GM23338 (cell line): ENCODE results near the gene CACNB2. TPM values are rescaled to one million over a fixed set of nuclear protein-coding genes. Genes with fewer than 3 reads are reported as not detected.

Experiments
- ATAC-seq: fragments of 200-7000 bp; cut with Tn5 transposase; 3 replicates; pipeline ENCODE4 v1.9.1; 2020
- DNase-seq: peaks from one replicate; pipeline ENCODE4 v3.0.0-alpha.2; 2015; ENCODE audit warnings: low spot score
- H2AFZ ChIP-seq: fragments of 200-600 bp; sonication (generic); 2 replicates; pipeline ENCODE4 v1.8.0; 2016; ENCODE audit warnings: antibody characterized with exemption, mild to moderate bottlenecking, moderate library complexity
- H3F3A ChIP-seq: fragments of 200-600 bp; sonication (generic); replicated peaks from 2 replicates; pipeline ENCODE4 v1.8.0; 2017; ENCODE audit warnings: antibody characterized with exemption, mixed run types, low read depth
- H3K27ac ChIP-seq: fragments of 200-600 bp; sonication (generic); 2 replicates; pipeline ENCODE4 v1.6.1; 2016; ENCODE audit warnings: low read depth
- H3K27me3 ChIP-seq: fragments of 200-600 bp; sonication (generic); 2 replicates; pipeline ENCODE4 v1.8.0; 2016; ENCODE audit warnings: mild to moderate bottlenecking, mixed run types, moderate library complexity; ENCODE audit not compliant: insufficient read depth
- H3K36me3 ChIP-seq: fragments of 200-600 bp; sonication (generic); 2 replicates; pipeline ENCODE4 v1.8.0; 2016; ENCODE audit warnings: mild to moderate bottlenecking; ENCODE audit not compliant: insufficient read depth
- H3K4me1 ChIP-seq: fragments of 200-600 bp; sonication (generic); 2 replicates; pipeline ENCODE4 v1.8.0; 2016; ENCODE audit warnings: mild to moderate bottlenecking, moderate library complexity; ENCODE audit not compliant: insufficient read depth
- H3K4me2 ChIP-seq: fragments of 200-600 bp; sonication (generic); 2 replicates; pipeline ENCODE4 v1.7.1; 2017; ENCODE audit warnings: mixed run types
- H3K4me3 ChIP-seq: fragments of 200-600 bp; sonication (generic); 2 replicates; pipeline ENCODE4 v1.6.1; 2016; ENCODE audit warnings: mixed run types
- H3K79me2 ChIP-seq: fragments of 200-600 bp; sonication (generic); replicated peaks from 2 replicates; pipeline ENCODE4 v1.8.0; 2017; ENCODE audit warnings: mild to moderate bottlenecking; ENCODE audit not compliant: insufficient read depth
- H3K9me2 ChIP-seq: fragments of 200-600 bp; sonication (generic); 2 replicates; pipeline ENCODE4 v1.8.0; 2017; ENCODE audit not compliant: insufficient read depth
- H4K20me1 ChIP-seq: fragments of 200-600 bp; sonication (generic); replicated peaks from 2 replicates; pipeline ENCODE4 v1.8.0; 2017; ENCODE audit warnings: mild to moderate bottlenecking; ENCODE audit not compliant: insufficient read depth
- H3K27ac Mint-ChIP-seq: 2 replicates; pipeline ENCODE4 v1.8.0; 2020; ENCODE audit warnings: inconsistent platforms, mild to moderate bottlenecking, moderate library complexity, mixed read lengths
- H3K27me3 Mint-ChIP-seq: 3 replicates; pipeline ENCODE4 v1.8.0; 2022; ENCODE audit warnings: low read depth, mild to moderate bottlenecking, moderate library complexity, mixed read lengths, inconsistent platforms; ENCODE audit not compliant: insufficient read depth, poor library complexity
- H3K36me3 Mint-ChIP-seq: 3 replicates; pipeline ENCODE4 v1.8.0; 2021; ENCODE audit warnings: low read depth, mild to moderate bottlenecking, inconsistent platforms, moderate library complexity, mixed read lengths
- H3K4me1 Mint-ChIP-seq: 3 replicates; pipeline ENCODE4 v1.8.0; 2020; ENCODE audit warnings: mild to moderate bottlenecking, inconsistent platforms, mixed read lengths
- H3K4me3 Mint-ChIP-seq: 3 replicates; pipeline ENCODE4 v1.8.0; 2021; ENCODE audit warnings: moderate library complexity, mild to moderate bottlenecking, inconsistent platforms, mixed read lengths
- H3K9me3 Mint-ChIP-seq: 3 replicates; pipeline ENCODE4 v1.8.0; 2020; ENCODE audit warnings: moderate library complexity, mild to moderate bottlenecking, inconsistent platforms, mixed read lengths
- CREB1 ChIP-seq: fragments of 250-450 bp; sonication (Bioruptor Pico); IDR thresholded peaks from 2 replicates; pipeline ENCODE4 v1.5.0; 2020; ENCODE audit warnings: low read depth, mild to moderate bottlenecking, moderate library complexity
- CTCF ChIP-seq, 2 experiments: fragments of 200-600 bp in 1 of 2; sonication (generic) in 1 of 2; conservative IDR thresholded peaks; 2 replicates each; pipeline versions ENCODE4 v1.5.1 to v1.6.1; 2016 to 2017; ENCODE audit warnings: antibody characterized with exemption in 2 of 2, low read depth in 2 of 2, mild to moderate bottlenecking in 2 of 2, moderate library complexity in 1 of 2
- ETS1 ChIP-seq: IDR thresholded peaks from 2 replicates; pipeline ENCODE4 v1.6.1; 2016; ENCODE audit warnings: antibody characterized with exemption
- EZH2 ChIP-seq: fragments of 200-600 bp; sonication (generic); IDR thresholded peaks from one replicate; pipeline ENCODE4 v1.8.0; 2017; ENCODE audit warnings: antibody characterized with exemption, mild to moderate bottlenecking, low read depth; ENCODE audit not compliant: unreplicated experiment
- EZH2phosphoT487 ChIP-seq: fragments of 200-600 bp; sonication (generic); IDR thresholded peaks from one replicate; pipeline ENCODE4 v1.8.1; 2018; ENCODE audit warnings: antibody characterized with exemption; ENCODE audit not compliant: unreplicated experiment
- JUNB ChIP-seq: IDR thresholded peaks from one replicate; pipeline ENCODE4 v1.6.1; 2016; ENCODE audit warnings: antibody characterized with exemption; ENCODE audit not compliant: unreplicated experiment
- NANOG ChIP-seq: IDR thresholded peaks from 2 replicates; pipeline ENCODE4 v1.6.1; 2016; ENCODE audit warnings: antibody characterized with exemption, borderline replicate concordance
- POLR2AphosphoS5 ChIP-seq: IDR thresholded peaks from 2 replicates; pipeline ENCODE4 v1.6.1; 2016; ENCODE audit warnings: antibody characterized with exemption, low read depth
- REST ChIP-seq: IDR thresholded peaks from one replicate; pipeline ENCODE4 v1.6.1; 2018; ENCODE audit warnings: antibody characterized with exemption; ENCODE audit not compliant: unreplicated experiment
- STAT1 ChIP-seq: IDR thresholded peaks from one replicate; pipeline ENCODE4 v1.6.1; 2016; ENCODE audit warnings: antibody characterized with exemption; ENCODE audit not compliant: unreplicated experiment
- ZNF114 ChIP-seq: fragments of 250-450 bp; sonication (Bioruptor Pico); IDR thresholded peaks from 2 replicates; pipeline ENCODE4 v1.5.0; 2020; ENCODE audit warnings: mild to moderate bottlenecking, moderate library complexity
- polyA plus RNA-seq: library from polyadenylated mRNA; unstranded; fragments of >200 nt; fragmentation: Nextera tagmentation; extraction: Ambion mirVana; gene quantifications from 2 replicates; pipeline ENCODE4 v1.2.1, GENCODE V29; 2016
- total RNA-seq: library from RNA; depleted of rRNA; stranded (reverse); fragments of >200 nt; shearing (Covaris generic); gene quantifications from 2 replicates; pipeline ENCODE4 v1.2.3, GENCODE V29; 2014

Gene CACNB2
- total and polyA plus RNA-seq, 2 experiments from 2014 or later: 5.0 to 5.9 TPM

- Mint-ChIP-seq H3K4me1 (no peaks in the 10 kb centered on the region), H3K27ac (no peak overlapping the region), H3K4me3 (no peak overlapping the region), H3K36me3 (no peaks in the 10 kb centered on the region), H3K9me3 (no peaks in the 10 kb centered on the region), H3K27me3 (peaks cover 2% of the 10 kb centered on the region)
- TF ChIP-seq JUNB: no peak
- no peak for TF ChIP-seq STAT1
- TF ChIP-seq NANOG: no peak
- TF ChIP-seq CREB1 (CRISPR knock-in tag): no peak
- TF ChIP-seq EZH2phosphoT487: no peak
- TF ChIP-seq ZNF114 (CRISPR knock-in tag): no peak
- no peaks in the 10 kb centered on the region for H3K9me2 ChIP-seq
- H3K4me2 ChIP-seq: no peak overlapping the region
- no peaks in the 10 kb centered on the region for H3K27me3 ChIP-seq
- H3K4me3 ChIP-seq: no peak overlapping the region
- H3F3A ChIP-seq: no peaks in the 10 kb centered on the region
- no peak for ATAC-seq
- H3K36me3 ChIP-seq: no peaks in the 10 kb centered on the region
- H3K79me2 ChIP-seq: no peaks in the 10 kb centered on the region
- no peaks in the 10 kb centered on the region for H4K20me1 ChIP-seq
- no peak overlapping the region for H3K27ac ChIP-seq
- H3K4me1 ChIP-seq: no peaks in the 10 kb centered on the region
- DNase-seq: no peak
- H2AFZ ChIP-seq: no peak overlapping the region
Measured at GRCh38 chr10:18437486-18437885, 297.3 kb downstream of the CACNB2 start.

GRCh38 chr10:18438361-18439126 lies 298.3 kb downstream of the CACNB2 start:
- H3K36me3 ChIP-seq: no peaks in the 10 kb centered on the region
- Mint-ChIP-seq H3K4me3 (no peak overlapping the region), H3K9me3 (no peaks in the 10 kb centered on the region), H3K27ac (no peak overlapping the region), H3K36me3 (no peaks in the 10 kb centered on the region), H3K27me3 (peaks cover 2% of the 10 kb centered on the region), H3K4me1 (no peaks in the 10 kb centered on the region; the same call in 2 of the 3 replicates)
- no peak for ATAC-seq
- H2AFZ ChIP-seq: no peak overlapping the region
- H3K4me3 ChIP-seq: no peak overlapping the region
- H3K4me2 ChIP-seq: no peak overlapping the region
- H3K79me2 ChIP-seq: no peaks in the 10 kb centered on the region
- no peaks in the 10 kb centered on the region for H3K4me1 ChIP-seq
- no peaks in the 10 kb centered on the region for H4K20me1 ChIP-seq
- no peak overlapping the region for H3K27ac ChIP-seq
- no peaks in the 10 kb centered on the region for H3K27me3 ChIP-seq
- DNase-seq: no peak
- no peaks in the 10 kb centered on the region for H3K9me2 ChIP-seq
- H3F3A ChIP-seq: no peaks in the 10 kb centered on the region
- TF ChIP-seq CTCF (conservative IDR thresholded peaks at IDR 0.05; ENCODE audit: low read depth in 2 of 2) (no peak), NANOG (no peak), POLR2AphosphoS5 (no peak), EZH2 (no peak), JUNB (no peak), REST (no peak), ETS1 (no peak), ZNF114 (CRISPR knock-in tag) (no peak)
